ENCODE measurements around the gene ELOA. TPM values are rescaled to one million over a fixed set of nuclear protein-coding genes. Genes with fewer than 3 reads are reported as not detected.

The ELOA gene
- total and polyA plus RNA-seq, 2 of the 13 experiments (the other 11 are each of a cell fraction or from before 2014, with no cell fraction given): 14.2 to 28.5 TPM

DNA sequence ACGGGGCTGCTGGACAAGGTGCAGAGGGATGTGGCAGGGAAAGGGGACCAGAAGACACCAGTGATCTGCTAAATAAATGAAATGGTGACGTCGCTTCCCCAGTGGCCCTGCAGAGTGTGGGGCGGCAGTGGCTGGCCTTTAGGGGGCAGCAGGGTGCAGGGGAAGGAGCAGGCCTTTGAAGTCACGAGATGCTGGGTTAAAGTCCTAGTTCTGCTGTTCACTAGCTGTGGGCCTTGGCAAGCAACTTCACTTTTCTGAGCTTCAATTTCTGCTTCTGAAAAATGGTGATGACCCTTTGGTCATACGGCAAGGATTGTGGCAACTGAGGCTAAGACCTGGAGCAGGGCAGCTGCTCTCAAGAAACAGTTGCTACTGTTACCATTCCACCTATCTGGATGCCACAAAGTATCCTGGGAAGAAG is 66.5 kb downstream of the ELOA start (continued):
- TF ChIP-seq ZIK1 (CRISPR knock-in tag; IDR thresholded peaks at IDR 0.05; ENCODE audit: borderline replicate concordance, low read depth): no peak
- TF ChIP-seq MXD4 (CRISPR knock-in tag; IDR thresholded peaks at IDR 0.05): no peak
- no peak for TF ChIP-seq RBM22 (optimal IDR thresholded peaks at IDR 0.05; ENCODE audit: low read length)
- TF ChIP-seq, protein P1, sequence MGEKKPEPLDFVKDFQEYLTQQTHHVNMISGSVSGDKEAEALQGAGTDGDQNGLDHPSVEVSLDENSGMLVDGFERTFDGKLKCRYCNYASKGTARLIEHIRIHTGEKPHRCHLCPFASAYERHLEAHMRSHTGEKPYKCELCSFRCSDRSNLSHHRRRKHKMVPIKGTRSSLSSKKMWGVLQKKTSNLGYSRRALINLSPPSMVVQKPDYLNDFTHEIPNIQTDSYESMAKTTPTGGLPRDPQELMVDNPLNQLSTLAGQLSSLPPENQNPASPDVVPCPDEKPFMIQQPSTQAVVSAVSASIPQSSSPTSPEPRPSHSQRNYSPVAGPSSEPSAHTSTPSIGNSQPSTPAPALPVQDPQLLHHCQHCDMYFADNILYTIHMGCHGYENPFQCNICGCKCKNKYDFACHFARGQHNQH (CRISPR knock-in tag; IDR thresholded peaks at IDR 0.05): no peak
- no peak for TF ChIP-seq ZNF253 (CRISPR knock-in tag; IDR thresholded peaks at IDR 0.05; ENCODE audit: borderline replicate concordance)
- no peak for TF ChIP-seq ELF4 (CRISPR knock-in tag; IDR thresholded peaks at IDR 0.05; ENCODE audit: borderline replicate concordance)
- TF ChIP-seq ZNF225 (CRISPR knock-in tag; IDR thresholded peaks at IDR 0.05): no peak
- TF ChIP-seq RARA (CRISPR knock-in tag; IDR thresholded peaks at IDR 0.05): 0 out of 2 replicates have a peak, but pooled peaks have one; percentile 15
- TF ChIP-seq FOXK1 (CRISPR knock-in tag; IDR thresholded peaks at IDR 0.05; ENCODE audit: borderline replicate concordance, low read depth): peak; percentile 51; the same call in 1 of the 2 replicates
- TF ChIP-seq GABPB1 (CRISPR knock-in tag; IDR thresholded peaks at IDR 0.05): peak; percentile 43
- TF ChIP-seq, protein P2, sequence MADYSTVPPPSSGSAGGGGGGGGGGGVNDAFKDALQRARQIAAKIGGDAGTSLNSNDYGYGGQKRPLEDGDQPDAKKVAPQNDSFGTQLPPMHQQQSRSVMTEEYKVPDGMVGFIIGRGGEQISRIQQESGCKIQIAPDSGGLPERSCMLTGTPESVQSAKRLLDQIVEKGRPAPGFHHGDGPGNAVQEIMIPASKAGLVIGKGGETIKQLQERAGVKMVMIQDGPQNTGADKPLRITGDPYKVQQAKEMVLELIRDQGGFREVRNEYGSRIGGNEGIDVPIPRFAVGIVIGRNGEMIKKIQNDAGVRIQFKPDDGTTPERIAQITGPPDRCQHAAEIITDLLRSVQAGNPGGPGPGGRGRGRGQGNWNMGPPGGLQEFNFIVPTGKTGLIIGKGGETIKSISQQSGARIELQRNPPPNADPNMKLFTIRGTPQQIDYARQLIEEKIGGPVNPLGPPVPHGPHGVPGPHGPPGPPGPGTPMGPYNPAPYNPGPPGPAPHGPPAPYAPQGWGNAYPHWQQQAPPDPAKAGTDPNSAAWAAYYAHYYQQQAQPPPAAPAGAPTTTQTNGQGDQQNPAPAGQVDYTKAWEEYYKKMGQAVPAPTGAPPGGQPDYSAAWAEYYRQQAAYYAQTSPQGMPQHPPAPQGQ (CRISPR knock-in tag; IDR thresholded peaks at IDR 0.05; ENCODE audit: borderline replicate concordance): no peak
- TF ChIP-seq ZNF296 (CRISPR knock-in tag; conservative IDR thresholded peaks at IDR 0.05): no peak
- TF ChIP-seq THAP11 (CRISPR knock-in tag; IDR thresholded peaks at IDR 0.05): peak; percentile 44; the same call in 1 of the 2 replicates
- TF ChIP-seq ZSCAN30 (CRISPR knock-in tag; IDR thresholded peaks at IDR 0.05): no peak
- no peak for TF ChIP-seq KDM4B (CRISPR knock-in tag; IDR thresholded peaks at IDR 0.05)
- TF ChIP-seq SAFB2 (CRISPR knock-in tag; IDR thresholded peaks at IDR 0.05; ENCODE audit: borderline replicate concordance, low read depth): no peak
- TF ChIP-seq ZNF256 (CRISPR knock-in tag; conservative IDR thresholded peaks at IDR 0.05): no peak
- TF ChIP-seq ATAD3A (CRISPR knock-in tag; IDR thresholded peaks at IDR 0.05): no peak
- TF ChIP-seq SP140L (CRISPR knock-in tag; IDR thresholded peaks at IDR 0.05; ENCODE audit: borderline replicate concordance): no peak
- TF ChIP-seq MYC (CRISPR knock-in tag; IDR thresholded peaks at IDR 0.05; ENCODE audit: borderline replicate concordance): peak; percentile 30; the same call in 1 of the 2 replicates
- TF ChIP-seq NR3C1 (CRISPR knock-in tag; IDR thresholded peaks at IDR 0.05): no peak
- no peak for TF ChIP-seq ZSCAN25 (CRISPR knock-in tag; IDR thresholded peaks at IDR 0.05)
- no peak for TF ChIP-seq ESRRA (CRISPR knock-in tag; IDR thresholded peaks at IDR 0.05; ENCODE audit: low read depth)
- no peak for TF ChIP-seq ZFP41 (CRISPR knock-in tag; IDR thresholded peaks at IDR 0.05; ENCODE audit: borderline replicate concordance)
- TF ChIP-seq, protein P3, sequence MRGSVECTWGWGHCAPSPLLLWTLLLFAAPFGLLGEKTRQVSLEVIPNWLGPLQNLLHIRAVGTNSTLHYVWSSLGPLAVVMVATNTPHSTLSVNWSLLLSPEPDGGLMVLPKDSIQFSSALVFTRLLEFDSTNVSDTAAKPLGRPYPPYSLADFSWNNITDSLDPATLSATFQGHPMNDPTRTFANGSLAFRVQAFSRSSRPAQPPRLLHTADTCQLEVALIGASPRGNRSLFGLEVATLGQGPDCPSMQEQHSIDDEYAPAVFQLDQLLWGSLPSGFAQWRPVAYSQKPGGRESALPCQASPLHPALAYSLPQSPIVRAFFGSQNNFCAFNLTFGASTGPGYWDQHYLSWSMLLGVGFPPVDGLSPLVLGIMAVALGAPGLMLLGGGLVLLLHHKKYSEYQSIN (CRISPR knock-in tag; IDR thresholded peaks at IDR 0.05; ENCODE audit: borderline replicate concordance): no peak
- TF ChIP-seq ATF1 (CRISPR knock-in tag; IDR thresholded peaks at IDR 0.05): no peak
- TF ChIP-seq NFE2L2 (IDR thresholded peaks at IDR 0.05; ENCODE audit: low read length): no peak
